Omental fat pad (tissue), 4 donors: ENCODE data around the gene EPHA6. TPM values are rescaled to one million over a fixed set of nuclear protein-coding genes. Genes with fewer than 3 reads are reported as not detected.
"Not testable (repeated sequence)": the region's sequence is repeated elsewhere in the genome, so short reads cannot be mapped to it uniquely, and the experiment has no call there.

Source experiments
- ATAC-seq: fragments of 150-250 bp; one replicate; pipeline ENCODE4 v1.9.1; 2016; ENCODE audit warnings: mild to moderate bottlenecking, moderate library complexity; ENCODE audit not compliant: low FRiP score
- DNase-seq: peaks from one replicate; pipeline ENCODE4 v3.0.0-alpha.2; 2019; ENCODE audit warnings: low spot score
- CTCF ChIP-seq, 3 donors: fragments of 450-650 bp; IDR thresholded peaks; one replicate each; pipeline ENCODE4 v1.5.1; 2016 to 2017; ENCODE audit warnings: antibody characterized with exemption in 3 of 3, mild to moderate bottlenecking in 3 of 3, moderate library complexity in 2 of 3
- total RNA-seq, 4 donors: library from RNA; depleted of rRNA; stranded (reverse); fragments of >200 nt; gene quantifications; one replicate each; pipeline ENCODE4 v1.1.0, GENCODE V29; 2016

The EPHA6 gene
- total RNA-seq, 4 donors from 2014 or later: 0.56 to 5.0 (median 2.4) TPM; not detected in 1

GRCh38 chr3:96900031-96900430 lies 85.6 kb downstream of the EPHA6 start:
- no peak for ATAC-seq
- no peak for TF ChIP-seq CTCF (IDR thresholded peaks at IDR 0.05)
- no peak for DNase-seq

- TF ChIP-seq CTCF (IDR thresholded peaks at IDR 0.05): no peak
- no peak for DNase-seq
- no peak for ATAC-seq
These were observed 86.2 kb downstream of the EPHA6 start for GRCh38 chr3:96900566-96900965.

- ATAC-seq (no peak), DNase-seq (no peak)
These were observed 101.1 kb downstream of the EPHA6 start for GRCh38 chr3:96915445-96915844.

GRCh38 chr3:96931119-96931862 lies 116.9 kb downstream of the EPHA6 start:
- no peak for DNase-seq
- no peak for ATAC-seq
- TF ChIP-seq CTCF (IDR thresholded peaks at IDR 0.05): no peak

More at GRCh38 chr3:96915445-96915844, 101.1 kb downstream of the EPHA6 start:
- TF ChIP-seq CTCF (IDR thresholded peaks at IDR 0.05): no peak

DNA sequence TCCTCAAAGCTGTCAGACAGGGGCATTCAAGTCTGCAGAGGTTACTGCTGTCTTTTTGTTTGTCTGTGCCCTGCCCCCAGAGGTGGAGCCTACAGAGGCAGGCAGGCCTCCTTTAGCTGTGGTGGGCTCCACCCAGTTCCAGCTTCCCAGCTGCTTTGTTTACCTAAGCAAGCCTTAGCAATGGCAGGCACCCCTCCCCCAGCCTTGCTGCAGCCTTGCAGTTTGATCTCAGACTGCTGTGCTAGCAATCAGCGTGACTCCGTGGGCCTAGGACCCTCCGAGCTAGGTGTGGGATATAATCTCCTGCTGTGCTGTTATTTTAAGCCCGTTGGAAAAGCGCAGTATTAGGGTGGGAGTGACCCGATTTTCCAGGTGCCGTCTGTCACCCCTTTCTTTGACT lies 127.7 kb downstream of the EPHA6 start:
- not testable (repeated sequence) for DNase-seq, ATAC-seq

DNA sequence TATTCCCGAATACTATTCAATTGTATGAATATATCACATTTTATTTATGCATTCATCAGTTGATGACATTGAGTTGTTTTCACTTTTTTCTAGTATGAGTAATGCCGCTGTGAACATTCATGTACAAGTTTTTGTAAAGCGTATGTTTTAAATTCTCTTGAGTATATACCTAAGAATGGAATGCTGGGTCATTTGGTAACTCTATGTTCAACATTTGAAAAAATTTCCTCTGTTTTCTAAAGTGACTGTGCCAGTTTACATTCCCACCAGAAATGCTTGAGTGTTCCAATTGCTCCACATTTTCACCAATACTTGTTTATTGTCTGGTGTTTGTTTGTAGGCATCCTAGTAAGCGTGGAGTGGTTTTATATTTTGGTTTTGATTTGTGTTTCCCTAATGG lies 144.5 kb downstream of the EPHA6 start:
- ATAC-seq (no peak), DNase-seq (no peak)
- TF ChIP-seq CTCF (IDR thresholded peaks at IDR 0.05): no peak

GRCh38 chr3:96959474-96959873 lies 145.1 kb downstream of the EPHA6 start:
- ATAC-seq (no peak), DNase-seq (no peak)
- no peak for TF ChIP-seq CTCF (IDR thresholded peaks at IDR 0.05)
